Endothelial cell of umbilical vein (primary cell): ENCODE measurements around the gene RFWD3. TPM values are rescaled to one million over a fixed set of nuclear protein-coding genes. Genes with fewer than 3 reads are reported as not detected.

Source experiments
- BruUV-seq: library from RNA; stranded (reverse); fragments of 400-500 nt; replicated peaks from 2 replicates; lab custom pipeline; 2021; lab: Mats Ljungman, UMichigan
- CTCF ChIA-PET: fragments of 300-600, 350-600 bp; sonication (Branson Sonifier 250); formaldehyde crosslinking; loops from one replicate; lab custom pipeline; 2021; ENCODE audit warnings: antibody characterized with exemption, inconsistent platforms; lab: Charles Lee
- POLR2A ChIA-PET: fragments of 300-600, 350-600 bp; sonication (Branson Sonifier 250); formaldehyde crosslinking; loops from one replicate; lab custom pipeline; 2021; ENCODE audit warnings: antibody characterized with exemption, inconsistent platforms; lab: Charles Lee
- DNase-seq: peaks from one replicate; pipeline ENCODE4 v3.0.0-alpha.2; 2011; ENCODE audit warnings: low read depth, low spot score
- FAIRE-seq: peaks from 2 replicates; lab custom pipeline; 2011; peaks lifted over from hg19 to GRCh38; lab: Jason Lieb, UNC
- H2AFZ ChIP-seq: 2 replicates; pipeline ENCODE4 v1.6.0; 2012; ENCODE audit warnings: low read depth, low read length, control low read depth, inconsistent platforms
- H3K27ac ChIP-seq: 2 replicates; pipeline ENCODE4 v1.5.1; 2011; ENCODE audit warnings: low read depth, mild to moderate bottlenecking, control low read depth, low read length, moderate library complexity; ENCODE audit not compliant: insufficient read depth
- H3K27me3 ChIP-seq, 2 experiments: 2 replicates each; pipeline versions ENCODE4 v1.6.0 to v1.6.1; 2011; ENCODE audit warnings: low read length in 2 of 2, mixed read lengths in 1 of 2; ENCODE audit not compliant: control insufficient read depth in 2 of 2, insufficient read depth in 2 of 2
- H3K36me3 ChIP-seq, 2 experiments: 2 replicates in 1 of 2; 3 replicates in 1 of 2; pipeline ENCODE4 v1.5.1; 2011; ENCODE audit warnings: low read length in 2 of 2, mild to moderate bottlenecking in 1 of 2, moderate library complexity in 1 of 2; ENCODE audit not compliant: control insufficient read depth in 2 of 2, insufficient read depth in 2 of 2; ENCODE audit errors: extremely low read depth in 1 of 2
- H3K4me1 ChIP-seq: 3 replicates; pipeline ENCODE4 v1.5.1; 2011; ENCODE audit warnings: mild to moderate bottlenecking, low read length; ENCODE audit not compliant: control insufficient read depth, insufficient read depth; ENCODE audit errors: extremely low read depth
- H3K4me2 ChIP-seq: 2 replicates; pipeline ENCODE4 v1.6.1; 2011; ENCODE audit warnings: low read length, control low read depth, mixed read lengths; ENCODE audit not compliant: insufficient read depth
- H3K4me3 ChIP-seq, 3 experiments: fragments of 200-600 bp in 1 of 3; sonication (generic), shearing (Covaris generic) in 1 of 3; replicated peaks in 1 of 3; 2 replicates each; pipeline ENCODE4 v1.5.1; 2011 to 2016; ENCODE audit warnings: control low read depth in 3 of 3, low read length in 3 of 3, mild to moderate bottlenecking in 2 of 3, inconsistent platforms in 1 of 3, low read depth in 1 of 3, moderate library complexity in 1 of 3; ENCODE audit not compliant: insufficient read depth in 1 of 3
- H3K79me2 ChIP-seq: 2 replicates; pipeline ENCODE4 v1.6.0; 2012; ENCODE audit warnings: low read length, inconsistent platforms; ENCODE audit not compliant: control insufficient read depth, insufficient read depth
- H3K9ac ChIP-seq: replicated peaks from 2 replicates; pipeline ENCODE3; 2011; ENCODE audit warnings: low read length, control low read depth; ENCODE audit not compliant: insufficient read depth; ENCODE audit errors: extremely low read depth
- H3K9me1 ChIP-seq: replicated peaks from 3 replicates; pipeline ENCODE4 v1.6.0; 2011; ENCODE audit warnings: mild to moderate bottlenecking, low read length; ENCODE audit not compliant: control insufficient read depth, insufficient read depth; ENCODE audit errors: extremely low read depth
- H3K9me3 ChIP-seq: replicated peaks from 2 replicates; pipeline ENCODE4 v1.5.1; 2012; ENCODE audit warnings: low read length, inconsistent platforms; ENCODE audit not compliant: control insufficient read depth, insufficient read depth
- H4K20me1 ChIP-seq: replicated peaks from 2 replicates; pipeline ENCODE3; 2011; ENCODE audit warnings: mild to moderate bottlenecking, low read length; ENCODE audit not compliant: control insufficient read depth, insufficient read depth; ENCODE audit errors: extremely low read depth
- EZH2 ChIP-seq: IDR thresholded peaks from 2 replicates; pipeline ENCODE4 v1.6.1; 2012; ENCODE audit warnings: borderline replicate concordance, low read depth, mild to moderate bottlenecking, moderate library complexity, low read length, inconsistent platforms; ENCODE audit not compliant: severe bottlenecking
- FOS ChIP-seq: IDR thresholded peaks from 2 replicates; pipeline ENCODE4 v1.6.1; 2011; ENCODE audit warnings: mild to moderate bottlenecking, low read length, moderate library complexity, borderline replicate concordance; ENCODE audit not compliant: insufficient read depth
- GATA2 ChIP-seq: IDR thresholded peaks from 2 replicates; pipeline ENCODE4 v1.7.0; 2011; ENCODE audit warnings: low read depth, mild to moderate bottlenecking, moderate library complexity, mixed read lengths, low read length; ENCODE audit not compliant: insufficient read length, insufficient read depth
- MAX ChIP-seq: IDR thresholded peaks from 2 replicates; pipeline ENCODE4 v1.6.1; 2011; ENCODE audit not compliant: insufficient read depth, insufficient read length
- POLR2AphosphoS5 ChIP-seq: IDR thresholded peaks from 2 replicates; pipeline ENCODE4 v1.6.1; 2012; ENCODE audit warnings: low read depth, mild to moderate bottlenecking, control low read depth, low read length, moderate library complexity; ENCODE audit not compliant: insufficient read depth
- dilution Hi-C: fragments of 300-500 bp; cut with MboI; formaldehyde crosslinking; loops from one replicate; pipeline ENCODE4 v1.15.0; 2019; ENCODE audit warnings: low sequenced_read_pairs; ENCODE audit not compliant: extremely low pct_ligation_motif_present
- intact Hi-C: fragments of 100-400 bp; cut with micrococcal nuclease; formaldehyde crosslinking; loops from one replicate; pipeline ENCODE4 v1.10.0; 2022
- polyA plus RNA-seq, 4 experiments: library from polyadenylated mRNA; depleted of rRNA in 3 of 4; stranded (reverse) in 3 of 4; unstranded in 1 of 4; fragments of >200 nt; gene quantifications; 2 replicates each; pipeline versions ENCODE4 v1.2.1 to v1.2.3, GENCODE V29; 2011 to 2012; ENCODE audit warnings: missing spikeins in 1 of 4
- total RNA-seq: library from RNA; stranded (reverse); gene quantifications from 2 replicates; pipeline ENCODE4 v1.2.3, GENCODE V29; 2021

The RFWD3 gene
- total and polyA plus RNA-seq, 2 donors (not counting 3 experiments of a cell fraction or from before 2014, with no cell fraction given): 27.3 to 51.6 TPM

GRCh38 chr16:74575807-74576643 lies 90.7 kb downstream of the RFWD3 start:
- Histone ChIP-seq H3K4me1 (peaks cover 16% of the 10 kb centered on the region), H3K36me3 (no peaks in the 10 kb centered on the region), H3K9me3 (no peaks in the 10 kb centered on the region), H3K4me2 (no peak overlapping the region), H4K20me1 (no peaks in the 10 kb centered on the region), H3K9me1 (no peaks in the 10 kb centered on the region), H3K27ac (no peak overlapping the region), H3K27me3 (no peaks in the 10 kb centered on the region), H2AFZ (no peak overlapping the region), H3K79me2 (peaks cover 75% of the 10 kb centered on the region), H3K9ac (no peak overlapping the region), H3K4me3 (no peak overlapping the region)
- dilution Hi-C loops (no loop called here), intact Hi-C loops (no loop called here)
- CTCF ChIA-PET: interaction anchor here (1.1 kb wide), 1 partner anchor 11 kb away, joined by 3 read pairs; no protein-coding TSS in a partner anchor
- DNase-seq (no peak), FAIRE-seq (no peak)
- POLR2A ChIA-PET: no interaction called here
- TF ChIP-seq EZH2 (no peak), MAX (no peak), GATA2 (no peak), POLR2AphosphoS5 (no peak), FOS (no peak)
- no TSS peak for BruUV-seq
